HCT116 (cell line): Measurements from ENCODE around the gene EIF3M.

Experiments used
- ATF3 ChIP-seq: IDR thresholded peaks from 2 replicates; pipeline ENCODE4 v1.6.1; 2012
- CTCF ChIP-seq, 3 experiments: fragments of 200-600 bp in 1 of 3; sonication (generic) in 1 of 3; IDR thresholded peaks in 2 of 3; conservative IDR thresholded peaks in 1 of 3; 2 replicates each; pipeline ENCODE4 v1.5.1; 2012 to 2017; ENCODE audit warnings: low read depth in 2 of 3, low read length in 2 of 3, antibody characterized with exemption in 1 of 3, borderline replicate concordance in 1 of 3, control low read depth in 1 of 3, mild to moderate bottlenecking in 1 of 3, mixed read lengths in 1 of 3, mixed run types in 1 of 3, moderate library complexity in 1 of 3; ENCODE audit not compliant: insufficient read depth in 1 of 3
- ELF1 ChIP-seq: IDR thresholded peaks from 2 replicates; pipeline ENCODE4 v1.6.1; 2012; ENCODE audit warnings: low read depth, borderline replicate concordance
- EZH2 ChIP-seq: fragments of 200-600 bp; sonication (generic); IDR thresholded peaks from 2 replicates; pipeline ENCODE4 v1.6.1; 2017; ENCODE audit warnings: antibody characterized with exemption, mixed run types
- FOSL1 ChIP-seq: IDR thresholded peaks from 2 replicates; pipeline ENCODE4 v1.6.1; 2012; ENCODE audit warnings: low read depth
- POLR2A ChIP-seq: IDR thresholded peaks from 2 replicates; pipeline ENCODE4 v1.7.0; 2011; ENCODE audit warnings: borderline replicate concordance; ENCODE audit not compliant: insufficient read depth, insufficient read length; ENCODE audit errors: extremely low read depth
- POLR2AphosphoS5 ChIP-seq: IDR thresholded peaks from 2 replicates; pipeline ENCODE4 v1.6.1; 2011; ENCODE audit warnings: mild to moderate bottlenecking, low read depth, low read length, moderate library complexity
- REST ChIP-seq: IDR thresholded peaks from 2 replicates; pipeline ENCODE4 v1.6.1; 2012; ENCODE audit warnings: low read depth
- SRF ChIP-seq: IDR thresholded peaks from 2 replicates; pipeline ENCODE4 v1.6.1; 2012; ENCODE audit warnings: low read depth
- TCF7L2 ChIP-seq: IDR thresholded peaks from 2 replicates; pipeline ENCODE4 v1.7.0; 2011; ENCODE audit warnings: borderline replicate concordance, inconsistent platforms; ENCODE audit not compliant: insufficient read depth, insufficient read length; ENCODE audit errors: extremely low read depth

GRCh38 chr11:32575070-32575469 lies 8.6 kb upstream of the EIF3M start:
- TF ChIP-seq CTCF (IDR thresholded peaks at IDR 0.05 in 2 of 3, conservative IDR thresholded peaks at IDR 0.05 in 1 of 3; ENCODE audit: borderline replicate concordance in 1 of 3, insufficient read depth in 1 of 3, low read depth in 2 of 3, low read length in 2 of 3) (no peak), EZH2 (no peak), POLR2AphosphoS5 (no peak), POLR2A (no peak), SRF (no peak), FOSL1 (no peak), TCF7L2 (no peak), REST (no peak), ELF1 (no peak), ATF3 (no peak)
